SHP77 (cell line): ENCODE results near the gene UACA.
A peak's percentile ranks its signal among the peaks of the same experiment; 100 is the strongest.

Experiments used
- DNase-seq, 2 experiments: peaks; one replicate each; lab custom pipeline; 2025; lab: John Stamatoyannopoulos, UW

UACA gene

DNA sequence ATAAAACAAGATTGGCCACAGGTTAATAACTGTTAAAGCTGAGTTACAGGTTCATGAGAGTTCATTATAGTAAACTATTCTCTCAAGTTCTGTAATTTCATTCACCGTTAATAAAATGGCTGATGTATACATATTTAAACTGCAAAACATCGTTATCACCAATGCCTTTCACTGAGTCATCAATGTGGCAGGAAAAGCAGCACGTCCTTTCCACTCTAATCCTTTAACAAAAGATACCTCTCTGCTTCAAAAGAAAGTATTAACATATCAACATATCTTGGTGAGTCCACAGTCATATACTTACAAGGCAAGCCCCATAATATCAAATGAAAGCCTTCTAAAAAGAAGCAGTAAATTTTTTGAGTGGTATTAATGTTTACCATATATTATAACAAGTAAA is 54.5 kb downstream of the UACA start:
- DNase-seq = no peak

DNA sequence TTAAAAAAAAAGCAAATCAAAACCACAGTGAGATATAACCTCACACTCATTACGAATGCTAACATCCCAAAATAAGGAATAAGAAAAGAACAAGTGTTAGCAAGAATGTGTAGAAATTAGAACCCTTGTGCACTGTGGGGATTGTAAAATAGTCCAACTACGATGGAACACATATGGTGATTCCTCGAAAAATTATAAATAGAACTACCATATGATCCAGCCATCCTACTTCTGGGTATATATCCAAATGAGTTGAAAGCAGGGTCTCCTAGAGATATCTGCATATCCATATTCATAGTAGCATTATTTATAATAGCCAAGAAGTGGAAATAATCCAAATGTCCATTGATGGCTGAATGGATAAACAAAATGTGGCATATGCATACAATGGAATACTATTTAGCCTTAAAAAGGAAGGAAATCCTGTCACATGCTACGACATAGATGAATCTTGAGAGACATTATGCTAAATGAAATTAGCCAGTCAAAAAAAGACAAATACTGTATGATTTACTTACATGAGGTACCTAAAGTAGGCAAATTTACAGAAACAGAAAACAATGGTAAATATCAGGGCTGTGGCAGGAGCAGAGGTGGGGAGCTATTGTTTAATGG is 55.6 kb downstream of the UACA start:
- DNase-seq = no peak

DNA sequence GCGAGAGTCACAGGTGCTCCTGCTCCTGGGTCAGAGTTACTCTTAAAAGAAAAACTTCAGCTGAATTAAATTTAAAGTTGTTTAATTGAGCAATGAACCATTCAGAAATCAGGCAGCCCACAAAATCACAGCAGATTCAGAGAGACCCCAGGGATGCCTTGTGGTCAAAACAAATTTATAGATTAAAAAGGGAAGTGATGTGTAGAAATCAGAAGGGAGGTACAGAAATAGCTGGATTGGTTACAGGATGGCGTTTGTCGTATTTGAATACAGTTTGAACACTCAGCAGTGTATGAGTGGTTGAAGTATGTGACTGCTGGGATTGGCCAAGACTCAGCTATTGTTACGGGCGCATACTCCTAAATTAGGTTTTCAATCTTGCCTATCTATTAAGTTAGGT is 58.6 kb downstream of the UACA start:
- DNase-seq = no peak

- DNase-seq = no peak
These were observed 59.2 kb downstream of the UACA start for GRCh38 chr15:70704166-70704565.

- DNase-seq = no peak
These were observed 60.1 kb downstream of the UACA start for GRCh38 chr15:70703096-70703878.

DNA sequence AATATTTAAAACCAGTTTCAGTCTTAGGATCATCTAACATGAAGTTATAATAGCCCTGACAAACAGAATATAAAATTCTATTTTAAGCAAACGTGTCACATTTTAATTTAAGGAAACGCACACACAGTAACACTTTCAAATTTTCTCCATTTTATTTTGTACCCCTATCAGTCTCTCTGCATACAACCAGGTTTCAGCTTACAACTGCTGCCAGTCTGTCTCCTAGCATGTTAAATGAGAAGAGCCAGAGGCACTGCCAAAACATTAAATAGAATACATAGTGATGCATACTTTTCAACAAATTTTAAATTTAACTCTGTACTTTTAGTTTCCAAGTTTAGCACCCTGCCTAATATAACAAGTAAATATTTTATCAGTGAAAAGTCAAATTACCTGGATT is 60.8 kb downstream of the UACA start:
- DNase-seq = no peak

GRCh38 chr15:70701891-70702568 is 61.3 kb downstream of the UACA start:
- no peak for DNase-seq

DNA sequence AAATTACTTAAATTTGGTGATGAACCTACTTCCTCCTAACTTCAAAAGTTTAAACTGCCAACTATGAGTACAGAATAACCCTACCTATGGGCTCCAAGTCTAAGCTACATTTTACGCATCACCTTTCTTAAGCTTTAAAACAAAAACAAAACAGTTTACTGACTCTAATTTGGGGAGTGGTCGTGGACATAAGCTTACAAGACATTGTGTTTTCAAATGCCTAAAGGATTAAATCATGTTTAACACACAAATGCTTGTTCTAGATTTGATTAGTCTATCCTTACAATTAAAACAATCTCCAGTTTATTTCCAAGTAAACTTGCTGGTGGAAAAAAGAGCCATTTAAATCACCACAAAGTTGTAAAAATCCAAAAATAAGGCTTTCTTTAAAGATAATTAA is 62.2 kb downstream of the UACA start:
- DNase-seq = no peak

DNA sequence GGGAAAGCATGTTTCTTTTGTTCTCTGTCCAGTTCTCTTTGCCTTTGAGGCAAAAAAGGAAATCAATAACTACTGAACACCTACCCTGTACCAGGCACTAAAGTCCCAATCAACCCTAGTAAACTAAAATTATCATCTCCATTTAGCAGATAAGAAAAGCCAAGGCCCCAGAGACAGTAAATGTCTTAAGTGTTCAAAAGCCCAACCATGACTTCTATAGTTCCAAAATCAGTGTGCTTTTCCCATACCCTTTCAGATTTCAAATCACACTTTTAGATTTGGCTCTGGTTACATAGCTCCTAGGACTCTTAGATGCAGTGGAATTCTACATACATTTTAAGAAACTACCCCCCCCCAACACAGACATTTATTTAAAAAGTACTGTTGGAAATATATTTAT is 63.5 kb downstream of the UACA start:
- no peak for DNase-seq

DNA sequence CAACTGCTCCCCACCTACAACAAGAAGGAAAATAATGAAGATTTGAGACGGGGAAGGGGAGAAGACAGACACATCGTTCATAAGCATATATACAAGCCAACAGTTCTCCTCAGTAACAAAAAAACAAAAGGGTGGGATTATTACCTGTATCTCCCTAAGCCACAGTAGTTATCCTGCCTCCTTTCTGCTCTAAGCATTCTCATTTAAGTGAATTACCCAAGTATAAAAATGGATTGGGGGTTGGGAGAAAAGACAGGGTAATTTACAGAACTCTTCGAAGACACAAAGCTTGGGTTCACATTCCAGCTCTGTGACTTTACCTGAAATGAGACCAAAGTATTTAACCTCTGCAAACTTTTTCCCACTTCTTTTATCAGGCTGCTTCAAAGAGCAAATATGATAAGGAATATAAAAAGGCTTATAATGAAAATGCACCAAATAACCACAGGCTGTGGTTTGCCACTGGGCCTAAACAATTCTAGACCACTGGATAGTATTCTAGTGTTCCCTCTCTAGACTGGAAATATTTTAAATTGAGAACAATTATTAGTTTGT is 64.4 kb downstream of the UACA start:
- no peak for DNase-seq

DNA sequence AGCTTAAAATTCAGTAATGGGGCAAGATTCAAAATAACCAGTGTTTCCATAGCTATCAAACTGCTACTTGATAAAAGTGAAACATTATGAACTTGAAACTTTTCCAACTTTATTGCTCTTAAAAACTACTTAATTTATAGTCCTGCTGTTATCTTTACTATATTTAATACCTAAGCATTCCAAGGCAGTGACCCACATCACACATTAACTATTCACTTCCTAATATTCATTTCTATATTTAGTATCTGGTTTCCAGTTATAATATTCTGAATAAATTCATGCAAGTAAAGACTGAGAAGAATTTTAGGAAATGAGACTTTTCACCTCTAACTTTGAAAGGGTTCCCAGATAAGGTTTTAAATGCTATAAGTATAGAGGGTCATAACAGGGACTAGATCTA is 64.9 kb downstream of the UACA start:
- no peak for DNase-seq

GRCh38 chr15:70690491-70691276 is 72.7 kb downstream of the UACA start:
- DNase-seq = no peak

DNA sequence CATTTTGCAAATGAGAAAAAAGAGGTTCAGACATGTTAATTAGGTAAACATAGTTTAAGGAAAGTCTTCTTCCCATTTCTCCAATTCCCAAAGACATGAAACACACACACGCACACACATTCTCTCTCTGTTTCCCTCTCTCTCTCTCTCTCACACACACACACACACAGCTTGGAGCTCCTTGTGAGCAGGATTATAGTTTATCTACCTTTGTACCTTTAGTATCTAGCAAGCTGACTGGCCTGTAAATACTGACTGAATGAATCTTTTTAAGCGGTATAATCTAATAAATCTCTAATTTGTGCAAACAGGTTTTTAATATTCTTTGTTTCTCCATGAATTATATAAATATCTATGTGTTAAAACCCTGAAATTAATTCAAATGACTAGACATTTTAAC is 73.3 kb downstream of the UACA start:
- DNase-seq = no peak

- DNase-seq = no peak
These were observed 75.9 kb downstream of the UACA start for GRCh38 chr15:70687482-70687881.

- DNase-seq = no peak
These were observed 82.5 kb downstream of the UACA start for GRCh38 chr15:70680817-70681216.

GRCh38 chr15:70679919-70680231 is 83.5 kb downstream of the UACA start:
- DNase-seq = no peak

- no peak for DNase-seq
These were observed 91.3 kb downstream of the UACA start for GRCh38 chr15:70672081-70672480.

DNA sequence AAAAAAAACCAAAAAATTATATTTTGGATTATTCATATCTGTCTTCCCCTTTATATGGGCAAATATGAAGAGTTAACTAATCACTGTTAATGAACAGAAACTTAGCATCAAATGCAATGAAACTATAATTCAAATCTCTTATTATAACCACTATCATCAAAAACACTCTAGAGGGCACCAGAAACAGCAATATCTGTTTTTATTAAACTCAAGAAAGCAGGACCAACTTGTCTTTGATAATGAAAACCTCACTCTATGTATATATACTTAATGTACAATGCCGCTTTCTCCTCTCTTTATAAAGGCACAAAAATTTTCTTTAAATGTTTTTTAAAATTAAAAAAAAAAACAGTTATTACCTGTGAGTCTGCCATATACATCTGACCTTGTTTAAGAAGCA is 92.7 kb downstream of the UACA start:
- DNase-seq = no peak

GRCh38 chr15:70669966-70670658 is 93.2 kb downstream of the UACA start:
- DNase-seq = peak in 1 of 2 experiments; percentile 15

DNA sequence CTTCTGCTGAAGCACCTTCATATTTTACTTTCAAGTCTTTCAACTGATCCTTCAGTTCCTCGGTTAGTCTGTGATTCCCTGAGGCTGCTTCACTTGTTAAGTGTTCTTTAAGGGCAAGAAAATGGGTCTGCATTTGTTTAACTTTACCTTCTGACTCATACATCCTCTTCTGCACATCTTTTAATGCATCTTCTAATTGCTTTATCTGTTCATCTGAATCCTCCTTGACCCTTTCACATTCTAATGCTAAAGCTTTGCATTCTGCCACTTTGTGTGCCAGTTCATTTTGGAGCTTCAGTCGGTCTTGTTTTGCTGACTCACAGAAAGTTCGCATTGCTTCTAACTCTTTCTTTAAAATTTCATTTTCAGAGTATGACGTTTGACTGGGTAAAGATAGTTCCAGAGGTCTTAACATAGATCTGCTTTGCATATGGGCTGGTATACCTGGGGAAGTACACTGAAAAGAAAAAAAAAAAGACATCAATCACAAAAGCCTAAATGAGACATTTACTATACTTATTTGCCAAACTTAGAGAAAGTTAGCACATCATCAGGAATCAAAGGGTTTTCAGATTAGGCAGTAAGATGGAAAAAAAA is 94.3 kb downstream of the UACA start:
- no peak for DNase-seq

DNA sequence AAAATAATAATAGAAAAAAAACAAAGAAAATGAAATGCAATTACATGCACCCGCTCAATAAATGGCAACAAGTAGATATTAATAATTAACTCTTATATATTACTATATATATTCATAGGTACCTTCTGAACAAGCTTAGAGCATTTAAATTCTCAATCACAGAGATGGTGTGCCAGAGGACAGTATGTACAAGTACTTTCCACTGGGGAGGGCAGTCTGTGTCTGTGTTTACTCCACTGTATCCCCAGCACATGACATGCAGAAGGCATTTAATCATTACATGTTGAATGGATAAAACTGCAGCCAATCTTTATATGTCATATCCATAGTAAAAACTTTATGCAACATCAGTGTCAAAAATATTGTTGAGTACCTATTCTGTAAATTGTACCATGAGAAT is 97.8 kb downstream of the UACA start:
- DNase-seq = no peak
